Measurements from ENCODE around the gene PRELID3B. TPM values are rescaled to one million over a fixed set of nuclear protein-coding genes. Genes with fewer than 3 reads are reported as not detected.

The PRELID3B gene
- total and polyA plus RNA-seq, 2 of the 13 experiments (the other 11 are each of a cell fraction or from before 2014, with no cell fraction given) = 23.3 to 42.6 TPM

DNA sequence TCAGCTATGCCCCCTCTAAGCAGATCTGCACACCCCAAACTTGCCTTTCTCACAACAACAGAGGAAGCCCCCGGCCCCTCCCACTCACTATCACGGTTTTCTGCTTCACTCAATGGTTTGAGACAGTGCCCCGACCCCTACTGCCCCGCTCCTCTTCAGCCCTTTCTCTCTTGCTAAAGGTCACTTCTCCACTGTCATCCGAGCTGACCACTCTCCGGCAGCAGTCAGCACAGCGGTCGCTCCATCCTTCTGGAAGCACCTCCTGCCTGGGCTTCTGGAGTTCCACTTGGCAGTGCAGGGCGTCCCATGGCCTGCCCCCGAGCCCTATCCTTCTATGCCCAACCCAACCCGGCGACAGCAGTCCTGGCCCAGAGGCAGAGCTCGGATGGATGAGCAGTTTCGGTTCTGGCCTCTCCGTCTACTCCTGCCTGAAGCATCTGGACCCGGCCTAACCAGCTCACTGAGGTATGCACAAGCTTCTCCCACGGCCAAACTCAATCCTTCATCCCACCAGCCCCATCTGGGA, 39.6 kb downstream of the PRELID3B start (continued):
- TF ChIP-seq ZNF652 (CRISPR knock-in tag; IDR thresholded peaks at IDR 0.05; ENCODE audit: borderline replicate concordance, low read depth) = no peak
- no peak for TF ChIP-seq SP1 (IDR thresholded peaks at IDR 0.05)
- TF ChIP-seq SP1 (CRISPR knock-in tag; IDR thresholded peaks at IDR 0.05) = no peak
- no peak for TF ChIP-seq SIN3A (IDR thresholded peaks at IDR 0.05; ENCODE audit: borderline replicate concordance, low read depth, low read length)
- TF ChIP-seq, protein P1, sequence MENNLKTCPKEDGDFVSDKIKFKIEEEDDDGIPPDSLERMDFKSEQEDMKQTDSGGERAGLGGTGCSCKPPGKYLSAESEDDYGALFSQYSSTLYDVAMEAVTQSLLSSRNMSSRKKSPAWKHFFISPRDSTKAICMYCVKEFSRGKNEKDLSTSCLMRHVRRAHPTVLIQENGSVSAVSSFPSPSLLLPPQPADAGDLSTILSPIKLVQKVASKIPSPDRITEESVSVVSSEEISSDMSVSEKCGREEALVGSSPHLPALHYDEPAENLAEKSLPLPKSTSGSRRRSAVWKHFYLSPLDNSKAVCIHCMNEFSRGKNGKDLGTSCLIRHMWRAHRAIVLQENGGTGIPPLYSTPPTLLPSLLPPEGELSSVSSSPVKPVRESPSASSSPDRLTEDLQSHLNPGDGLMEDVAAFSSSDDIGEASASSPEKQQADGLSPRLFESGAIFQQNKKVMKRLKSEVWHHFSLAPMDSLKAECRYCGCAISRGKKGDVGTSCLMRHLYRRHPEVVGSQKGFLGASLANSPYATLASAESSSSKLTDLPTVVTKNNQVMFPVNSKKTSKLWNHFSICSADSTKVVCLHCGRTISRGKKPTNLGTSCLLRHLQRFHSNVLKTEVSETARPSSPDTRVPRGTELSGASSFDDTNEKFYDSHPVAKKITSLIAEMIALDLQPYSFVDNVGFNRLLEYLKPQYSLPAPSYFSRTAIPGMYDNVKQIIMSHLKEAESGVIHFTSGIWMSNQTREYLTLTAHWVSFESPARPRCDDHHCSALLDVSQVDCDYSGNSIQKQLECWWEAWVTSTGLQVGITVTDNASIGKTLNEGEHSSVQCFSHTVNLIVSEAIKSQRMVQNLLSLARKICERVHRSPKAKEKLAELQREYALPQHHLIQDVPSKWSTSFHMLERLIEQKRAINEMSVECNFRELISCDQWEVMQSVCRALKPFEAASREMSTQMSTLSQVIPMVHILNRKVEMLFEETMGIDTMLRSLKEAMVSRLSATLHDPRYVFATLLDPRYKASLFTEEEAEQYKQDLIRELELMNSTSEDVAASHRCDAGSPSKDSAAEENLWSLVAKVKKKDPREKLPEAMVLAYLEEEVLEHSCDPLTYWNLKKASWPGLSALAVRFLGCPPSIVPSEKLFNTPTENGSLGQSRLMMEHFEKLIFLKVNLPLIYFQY (CRISPR knock-in tag; IDR thresholded peaks at IDR 0.05; ENCODE audit: borderline replicate concordance) = no peak
- TF ChIP-seq ZNF446 (CRISPR knock-in tag; IDR thresholded peaks at IDR 0.05) = no peak
- TF ChIP-seq, protein P2, sequence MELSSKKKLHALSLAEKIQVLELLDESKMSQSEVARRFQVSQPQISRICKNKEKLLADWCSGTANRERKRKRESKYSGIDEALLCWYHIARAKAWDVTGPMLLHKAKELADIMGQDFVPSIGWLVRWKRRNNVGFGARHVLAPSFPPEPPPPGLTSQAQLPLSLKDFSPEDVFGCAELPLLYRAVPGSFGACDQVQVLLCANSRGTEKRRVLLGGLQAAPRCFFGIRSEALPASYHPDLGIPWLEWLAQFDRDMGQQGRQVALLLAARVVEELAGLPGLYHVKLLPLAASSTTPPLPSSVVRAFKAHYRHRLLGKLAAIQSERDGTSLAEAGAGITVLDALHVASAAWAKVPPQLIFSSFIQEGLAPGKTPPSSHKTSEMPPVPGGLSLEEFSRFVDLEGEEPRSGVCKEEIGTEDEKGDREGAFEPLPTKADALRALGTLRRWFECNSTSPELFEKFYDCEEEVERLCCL (CRISPR knock-in tag; IDR thresholded peaks at IDR 0.05; ENCODE audit: borderline replicate concordance) = no peak
- no peak for TF ChIP-seq RFXANK (CRISPR knock-in tag; IDR thresholded peaks at IDR 0.05)
- TF ChIP-seq, protein P3, sequence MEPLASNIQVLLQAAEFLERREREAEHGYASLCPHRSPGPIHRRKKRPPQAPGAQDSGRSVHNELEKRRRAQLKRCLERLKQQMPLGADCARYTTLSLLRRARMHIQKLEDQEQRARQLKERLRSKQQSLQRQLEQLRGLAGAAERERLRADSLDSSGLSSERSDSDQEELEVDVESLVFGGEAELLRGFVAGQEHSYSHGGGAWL (CRISPR knock-in tag; IDR thresholded peaks at IDR 0.05) = peak; percentile 21; the same call in 1 of the 2 replicates
- TF ChIP-seq, protein P4, sequence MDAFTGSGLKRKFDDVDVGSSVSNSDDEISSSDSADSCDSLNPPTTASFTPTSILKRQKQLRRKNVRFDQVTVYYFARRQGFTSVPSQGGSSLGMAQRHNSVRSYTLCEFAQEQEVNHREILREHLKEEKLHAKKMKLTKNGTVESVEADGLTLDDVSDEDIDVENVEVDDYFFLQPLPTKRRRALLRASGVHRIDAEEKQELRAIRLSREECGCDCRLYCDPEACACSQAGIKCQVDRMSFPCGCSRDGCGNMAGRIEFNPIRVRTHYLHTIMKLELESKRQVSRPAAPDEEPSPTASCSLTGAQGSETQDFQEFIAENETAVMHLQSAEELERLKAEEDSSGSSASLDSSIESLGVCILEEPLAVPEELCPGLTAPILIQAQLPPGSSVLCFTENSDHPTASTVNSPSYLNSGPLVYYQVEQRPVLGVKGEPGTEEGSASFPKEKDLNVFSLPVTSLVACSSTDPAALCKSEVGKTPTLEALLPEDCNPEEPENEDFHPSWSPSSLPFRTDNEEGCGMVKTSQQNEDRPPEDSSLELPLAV (CRISPR knock-in tag; conservative IDR thresholded peaks at IDR 0.05; ENCODE audit: low read depth) = no peak
- TF ChIP-seq ZNF775 (CRISPR knock-in tag; IDR thresholded peaks at IDR 0.05; ENCODE audit: borderline replicate concordance) = no peak
- TF ChIP-seq NCOA2 (CRISPR knock-in tag; IDR thresholded peaks at IDR 0.05) = no peak
- peak; percentile 84 for TF ChIP-seq ZNF501 (CRISPR knock-in tag; IDR thresholded peaks at IDR 0.05)
- 0 out of 2 replicates have a peak, but pooled peaks have one; percentile 37 for TF ChIP-seq SNAPC2 (CRISPR knock-in tag; IDR thresholded peaks at IDR 0.05)
- TF ChIP-seq, protein P5, sequence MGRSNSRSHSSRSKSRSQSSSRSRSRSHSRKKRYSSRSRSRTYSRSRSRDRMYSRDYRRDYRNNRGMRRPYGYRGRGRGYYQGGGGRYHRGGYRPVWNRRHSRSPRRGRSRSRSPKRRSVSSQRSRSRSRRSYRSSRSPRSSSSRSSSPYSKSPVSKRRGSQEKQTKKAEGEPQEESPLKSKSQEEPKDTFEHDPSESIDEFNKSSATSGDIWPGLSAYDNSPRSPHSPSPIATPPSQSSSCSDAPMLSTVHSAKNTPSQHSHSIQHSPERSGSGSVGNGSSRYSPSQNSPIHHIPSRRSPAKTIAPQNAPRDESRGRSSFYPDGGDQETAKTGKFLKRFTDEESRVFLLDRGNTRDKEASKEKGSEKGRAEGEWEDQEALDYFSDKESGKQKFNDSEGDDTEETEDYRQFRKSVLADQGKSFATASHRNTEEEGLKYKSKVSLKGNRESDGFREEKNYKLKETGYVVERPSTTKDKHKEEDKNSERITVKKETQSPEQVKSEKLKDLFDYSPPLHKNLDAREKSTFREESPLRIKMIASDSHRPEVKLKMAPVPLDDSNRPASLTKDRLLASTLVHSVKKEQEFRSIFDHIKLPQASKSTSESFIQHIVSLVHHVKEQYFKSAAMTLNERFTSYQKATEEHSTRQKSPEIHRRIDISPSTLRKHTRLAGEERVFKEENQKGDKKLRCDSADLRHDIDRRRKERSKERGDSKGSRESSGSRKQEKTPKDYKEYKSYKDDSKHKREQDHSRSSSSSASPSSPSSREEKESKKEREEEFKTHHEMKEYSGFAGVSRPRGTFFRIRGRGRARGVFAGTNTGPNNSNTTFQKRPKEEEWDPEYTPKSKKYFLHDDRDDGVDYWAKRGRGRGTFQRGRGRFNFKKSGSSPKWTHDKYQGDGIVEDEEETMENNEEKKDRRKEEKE (IDR thresholded peaks at IDR 0.05) = no peak
- TF ChIP-seq POLR2AphosphoS2 (IDR thresholded peaks at IDR 0.05; ENCODE audit: low read depth, low read length) = no peak
- TF ChIP-seq, protein P6, sequence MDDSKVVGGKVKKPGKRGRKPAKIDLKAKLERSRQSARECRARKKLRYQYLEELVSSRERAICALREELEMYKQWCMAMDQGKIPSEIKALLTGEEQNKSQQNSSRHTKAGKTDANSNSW (CRISPR knock-in tag; IDR thresholded peaks at IDR 0.05; ENCODE audit: borderline replicate concordance) = no peak
- no peak for TF ChIP-seq NRL (CRISPR knock-in tag; IDR thresholded peaks at IDR 0.05; ENCODE audit: borderline replicate concordance)
- TF ChIP-seq, protein P7, sequence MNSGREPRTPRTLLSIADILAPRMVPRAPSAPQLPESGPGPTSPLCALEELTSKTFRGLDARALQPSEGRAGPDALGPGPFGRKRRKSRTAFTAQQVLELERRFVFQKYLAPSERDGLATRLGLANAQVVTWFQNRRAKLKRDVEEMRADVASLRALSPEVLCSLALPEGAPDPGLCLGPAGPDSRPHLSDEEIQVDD (CRISPR knock-in tag; IDR thresholded peaks at IDR 0.05; ENCODE audit: borderline replicate concordance) = 0 out of 2 replicates have a peak, but pooled peaks have one; percentile 47
- TF ChIP-seq HDAC1 (CRISPR knock-in tag; IDR thresholded peaks at IDR 0.05) = peak; percentile 39; the same call in 1 of the 2 replicates

All from HepG2 (cell line).